Prostate gland (tissue), 2 donors: ENCODE data around the gene SVOPL. TPM values are rescaled to one million over a fixed set of nuclear protein-coding genes. Genes with fewer than 3 reads are reported as not detected.

Source experiments
- DNase-seq: peaks from one replicate; pipeline ENCODE4 v3.0.0-alpha.2; 2019; ENCODE audit warnings: low spot score
- H3K27ac ChIP-seq, 2 donors: fragments of 200-600 bp; sonication (generic); 2 replicates each; pipeline ENCODE4 v1.5.1; 2017 to 2019
- H3K27me3 ChIP-seq: fragments of 200-600 bp; sonication (generic); replicated peaks from 2 replicates; pipeline ENCODE4 v1.5.1; 2019; ENCODE audit not compliant: insufficient read depth
- H3K36me3 ChIP-seq, 2 donors: fragments of 200-600 bp; sonication (generic); 1 replicate in 1 of 2; 2 replicates in 1 of 2; pipeline versions ENCODE4 v1.5.1 to v1.8.1; 2017 to 2019
- H3K4me1 ChIP-seq: fragments of 200-600 bp; sonication (generic); replicated peaks from 2 replicates; pipeline ENCODE4 v1.5.1; 2019
- H3K4me3 ChIP-seq, 2 donors: fragments of 200-600 bp; sonication (generic); 2 replicates each; pipeline ENCODE4 v1.5.1; 2017 to 2019
- H3K9me3 ChIP-seq: fragments of 200-600 bp; sonication (generic); 2 replicates; pipeline ENCODE4 v1.5.1; 2017
- POLR2A ChIP-seq: fragments of 450-650 bp; IDR thresholded peaks from one replicate; pipeline ENCODE4 v1.6.1; 2016; ENCODE audit warnings: antibody characterized with exemption, mild to moderate bottlenecking
- POLR2AphosphoS5 ChIP-seq: sonication (generic); formaldehyde crosslinking; IDR thresholded peaks from one replicate; pipeline ENCODE4 v1.6.1; 2017; ENCODE audit warnings: antibody characterized with exemption
- WGBS: methylation state at CpG from one replicate; pipeline ENCODE4 v1.1.5; 2018; 5-methylcytosine and 5-hydroxymethylcytosine counted together
- intact Hi-C: fragments of 100-400 bp; cut with DNase I; formaldehyde crosslinking; loops from one replicate; pipeline ENCODE4 v1.14.2; 2022
- total RNA-seq, 2 donors: library from RNA; depleted of rRNA; stranded (reverse); fragments of >200 nt; gene quantifications; one replicate each; pipeline ENCODE4 v1.1.0, GENCODE V29; 2016
- TF ChIP-seq, protein P1 (sequence below), 4 experiments: fragments of 200-600 bp in 2 of 4; fragments of 450-650 bp in 2 of 4; sonication (generic) in 2 of 4; IDR thresholded peaks; 1 replicate in 3 of 4; 2 replicates in 1 of 4; pipeline ENCODE4 v1.5.1; 2016 to 2019; ENCODE audit warnings: antibody characterized with exemption in 4 of 4, mild to moderate bottlenecking in 2 of 4, moderate library complexity in 2 of 4

SVOPL gene
- total RNA-seq, 2 donors from 2014 or later: 0.36 TPM; not detected in 1

GRCh38 chr7:138656952-138657351 is 44.2 kb downstream of the SVOPL start:
- 91% methylated on average over 2 of the region's 2 CpGs for WGBS
- no peak for DNase-seq

GRCh38 chr7:138654616-138655015 is 46.5 kb downstream of the SVOPL start:
- TF ChIP-seq POLR2A (no peak), POLR2AphosphoS5 (no peak)
- TF ChIP-seq, protein P1, sequence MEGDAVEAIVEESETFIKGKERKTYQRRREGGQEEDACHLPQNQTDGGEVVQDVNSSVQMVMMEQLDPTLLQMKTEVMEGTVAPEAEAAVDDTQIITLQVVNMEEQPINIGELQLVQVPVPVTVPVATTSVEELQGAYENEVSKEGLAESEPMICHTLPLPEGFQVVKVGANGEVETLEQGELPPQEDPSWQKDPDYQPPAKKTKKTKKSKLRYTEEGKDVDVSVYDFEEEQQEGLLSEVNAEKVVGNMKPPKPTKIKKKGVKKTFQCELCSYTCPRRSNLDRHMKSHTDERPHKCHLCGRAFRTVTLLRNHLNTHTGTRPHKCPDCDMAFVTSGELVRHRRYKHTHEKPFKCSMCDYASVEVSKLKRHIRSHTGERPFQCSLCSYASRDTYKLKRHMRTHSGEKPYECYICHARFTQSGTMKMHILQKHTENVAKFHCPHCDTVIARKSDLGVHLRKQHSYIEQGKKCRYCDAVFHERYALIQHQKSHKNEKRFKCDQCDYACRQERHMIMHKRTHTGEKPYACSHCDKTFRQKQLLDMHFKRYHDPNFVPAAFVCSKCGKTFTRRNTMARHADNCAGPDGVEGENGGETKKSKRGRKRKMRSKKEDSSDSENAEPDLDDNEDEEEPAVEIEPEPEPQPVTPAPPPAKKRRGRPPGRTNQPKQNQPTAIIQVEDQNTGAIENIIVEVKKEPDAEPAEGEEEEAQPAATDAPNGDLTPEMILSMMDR (IDR thresholded peaks at IDR 0.05): no peak
- H3K36me3 ChIP-seq: no peaks in the 10 kb centered on the region
- H3K27ac ChIP-seq: no peak overlapping the region
- WGBS: 98% methylated on average over 5 of the region's 5 CpGs
- intact Hi-C loops: no loop called here
- H3K27me3 ChIP-seq: no peaks in the 10 kb centered on the region
- no peaks in the 10 kb centered on the region for H3K4me1 ChIP-seq
- H3K4me3 ChIP-seq: no peak overlapping the region
- no peak for DNase-seq
- no peaks in the 10 kb centered on the region for H3K9me3 ChIP-seq

More at GRCh38 chr7:138656952-138657351, 44.2 kb downstream of the SVOPL start:
- H3K4me3 ChIP-seq: no peak overlapping the region
- H3K9me3 ChIP-seq: no peaks in the 10 kb centered on the region
- no peaks in the 10 kb centered on the region for H3K36me3 ChIP-seq
- TF ChIP-seq POLR2AphosphoS5 (no peak), POLR2A (no peak)
- TF ChIP-seq, protein P1 (IDR thresholded peaks at IDR 0.05): no peak
- H3K4me1 ChIP-seq: no peaks in the 10 kb centered on the region
- intact Hi-C loops: no loop called here
- no peak overlapping the region for H3K27ac ChIP-seq
- no peaks in the 10 kb centered on the region for H3K27me3 ChIP-seq

DNA sequence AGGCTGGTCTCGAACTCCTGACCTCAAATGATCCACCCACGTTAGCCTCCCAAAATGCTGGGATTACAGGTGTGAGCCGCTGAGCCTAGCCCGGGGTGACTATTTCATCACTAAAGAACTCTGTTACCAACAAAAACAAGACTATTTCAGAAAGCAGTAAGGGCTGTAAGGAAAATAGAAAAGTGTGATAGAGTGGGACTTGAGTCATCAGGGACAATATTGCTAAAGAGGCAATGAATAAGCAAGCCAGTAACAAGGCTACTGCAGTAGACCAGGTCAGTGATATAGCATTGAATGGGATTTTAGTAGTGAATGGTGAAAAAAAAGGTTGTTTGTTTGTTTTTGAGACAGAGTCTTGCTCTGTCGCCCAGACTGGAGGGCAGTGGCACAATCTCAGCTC is 51.7 kb downstream of the SVOPL start:
- Histone ChIP-seq H3K36me3 (no peaks in the 10 kb centered on the region), H3K4me3 (no peak overlapping the region), H3K27me3 (no peaks in the 10 kb centered on the region), H3K27ac (no peak overlapping the region), H3K4me1 (no peaks in the 10 kb centered on the region), H3K9me3 (no peaks in the 10 kb centered on the region)
- no peak for DNase-seq
- TF ChIP-seq POLR2A (no peak), POLR2AphosphoS5 (no peak)
- TF ChIP-seq, protein P1 (IDR thresholded peaks at IDR 0.05): no peak
- intact Hi-C loops: no loop called here
- 83% methylated on average over 5 of the region's 5 CpGs for WGBS

DNA sequence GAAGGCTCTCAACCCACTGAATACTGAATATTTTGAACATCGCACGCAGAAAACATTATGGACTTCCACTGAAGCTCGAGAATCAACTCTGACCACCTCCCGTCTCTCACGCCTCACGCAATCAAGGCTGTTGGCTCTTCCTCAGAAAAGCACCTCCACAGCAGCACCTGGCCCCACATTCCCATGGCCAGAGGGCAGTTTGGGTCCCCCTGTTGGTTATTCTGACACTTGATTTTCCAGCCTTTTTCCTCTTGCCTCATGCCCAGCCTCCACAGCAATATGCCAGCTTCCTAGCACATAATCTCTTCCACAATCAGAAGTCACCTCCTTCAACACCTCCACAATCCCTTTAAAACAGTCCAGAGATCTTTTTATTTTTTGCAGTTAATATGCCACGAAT is 55.9 kb downstream of the SVOPL start:
- DNase-seq: no peak
- WGBS: 92% methylated on average over 7 of the region's 7 CpGs
- no peaks in the 10 kb centered on the region for H3K4me1 ChIP-seq
- H3K27ac ChIP-seq: no peak overlapping the region
- intact Hi-C loops: no loop called here
- H3K9me3 ChIP-seq: no peaks in the 10 kb centered on the region
- no peaks in the 10 kb centered on the region for H3K36me3 ChIP-seq
- TF ChIP-seq, protein P1 (IDR thresholded peaks at IDR 0.05): no peak
- TF ChIP-seq POLR2A (no peak), POLR2AphosphoS5 (no peak)
- H3K27me3 ChIP-seq: no peaks in the 10 kb centered on the region
- no peak overlapping the region for H3K4me3 ChIP-seq

GRCh38 chr7:138632826-138633602 is 68.1 kb downstream of the SVOPL start:
- H3K27ac ChIP-seq: no peak overlapping the region
- intact Hi-C loops: no loop called here
- H3K9me3 ChIP-seq: no peaks in the 10 kb centered on the region
- 43% methylated on average over 12 of the region's 12 CpGs for WGBS
- DNase-seq: no peak
- no peak overlapping the region for H3K4me3 ChIP-seq
- H3K4me1 ChIP-seq: no peaks in the 10 kb centered on the region
- H3K27me3 ChIP-seq: no peaks in the 10 kb centered on the region
- H3K36me3 ChIP-seq: no peaks in the 10 kb centered on the region
- TF ChIP-seq, protein P1 (IDR thresholded peaks at IDR 0.05): no peak
- TF ChIP-seq POLR2A: no peak
- no peak for TF ChIP-seq POLR2AphosphoS5
